T-helper 1 cell (primary cell): ENCODE data around the gene KDM4C.

ENCODE experiments used
- DNase-seq, 5 donors: peaks; one replicate each; pipeline ENCODE4 v3.0.0-alpha.2; 2012 to 2020

Gene KDM4C

DNA sequence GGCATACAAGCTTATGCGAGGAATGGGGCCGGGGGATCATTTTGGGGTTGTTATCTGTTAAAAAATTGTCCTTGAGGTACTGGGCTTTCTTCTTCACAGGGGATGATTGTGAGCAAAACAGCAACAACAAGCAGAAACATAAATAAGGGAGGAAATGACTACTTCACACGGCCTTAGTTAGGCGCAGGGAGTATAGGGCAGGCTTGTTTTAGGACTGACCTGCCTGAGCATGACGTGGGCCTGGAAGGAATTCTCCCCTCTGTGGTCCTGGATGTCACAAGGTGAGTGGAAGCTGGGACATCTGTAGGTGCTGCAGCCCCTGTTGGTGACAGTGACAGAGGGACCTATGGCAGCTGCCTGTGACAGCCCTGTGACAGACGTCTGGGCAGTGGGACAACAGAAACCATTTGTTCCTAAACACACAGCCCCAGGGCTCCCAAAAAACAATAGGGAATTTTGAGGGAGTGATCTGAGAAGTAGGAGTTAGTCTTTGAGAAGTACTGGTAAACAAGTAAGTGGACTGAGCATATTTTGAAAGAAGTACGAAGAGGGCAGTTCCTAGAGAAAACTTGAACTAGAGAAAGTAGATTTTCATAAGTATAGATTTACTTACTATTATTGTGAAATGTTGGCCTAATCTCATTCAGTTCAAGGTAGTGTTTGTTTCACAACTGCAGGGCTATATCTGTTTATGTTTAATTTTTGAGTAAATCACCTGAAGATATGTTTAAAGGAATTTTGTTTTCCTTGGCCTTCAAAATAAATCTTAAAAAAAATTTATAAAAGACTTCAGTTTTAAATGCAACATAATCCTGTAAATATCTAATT lies 113.1 kb downstream of the KDM4C start:
- no peak for DNase-seq

DNA sequence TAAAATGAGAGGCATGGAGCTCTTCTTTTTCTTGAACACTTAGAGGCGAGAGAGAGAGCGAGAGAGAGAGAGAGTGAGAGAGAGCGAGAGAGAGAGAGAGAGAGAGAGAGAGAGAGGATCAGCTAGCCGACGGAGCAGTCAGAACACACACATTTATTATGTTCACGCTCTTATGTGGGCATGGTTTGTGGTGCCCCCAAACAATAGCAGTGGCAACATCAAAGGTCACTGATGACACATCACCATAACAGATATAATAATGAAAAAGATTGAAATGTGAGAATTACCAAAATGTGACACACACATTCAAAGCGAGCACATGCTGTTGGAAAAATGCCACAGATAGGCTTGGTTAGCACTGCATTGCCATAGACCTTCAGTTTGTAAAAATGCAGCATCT lies 116.1 kb downstream of the KDM4C start:
- no peak for DNase-seq

DNA sequence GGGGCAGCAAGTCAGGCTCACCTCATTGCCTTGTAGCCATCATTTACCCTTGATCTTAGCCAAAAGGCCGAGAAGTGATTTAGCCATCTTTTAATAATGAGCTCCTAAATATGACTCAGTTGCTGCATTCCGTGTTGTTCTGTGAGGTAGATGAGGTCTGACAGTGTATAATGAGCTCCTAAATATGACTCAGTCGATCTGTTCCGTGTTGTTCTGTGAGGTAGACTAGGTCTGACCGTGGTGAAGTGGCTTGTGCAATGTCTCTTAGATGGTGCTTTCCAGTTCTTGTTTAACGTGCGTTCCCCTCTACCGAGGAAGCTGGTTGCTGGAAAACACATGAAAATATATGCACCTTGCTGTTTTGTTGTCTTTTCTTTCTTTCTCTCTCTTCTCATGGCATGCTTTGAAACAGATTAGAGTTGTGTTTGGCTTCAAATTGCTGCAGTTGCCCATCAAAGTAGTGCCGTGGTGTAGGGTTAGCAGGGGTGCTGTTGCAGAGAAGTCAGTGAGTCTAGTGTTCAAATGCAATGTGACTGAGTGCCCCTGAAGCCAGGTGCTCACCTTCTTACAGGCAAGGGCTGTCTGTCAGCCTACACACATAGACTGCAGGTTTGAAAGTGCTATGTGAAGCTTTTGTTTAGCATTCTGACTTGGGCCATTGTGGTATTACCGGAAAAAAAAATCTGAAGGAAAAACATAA lies 118.6 kb downstream of the KDM4C start:
- no peak for DNase-seq

DNA sequence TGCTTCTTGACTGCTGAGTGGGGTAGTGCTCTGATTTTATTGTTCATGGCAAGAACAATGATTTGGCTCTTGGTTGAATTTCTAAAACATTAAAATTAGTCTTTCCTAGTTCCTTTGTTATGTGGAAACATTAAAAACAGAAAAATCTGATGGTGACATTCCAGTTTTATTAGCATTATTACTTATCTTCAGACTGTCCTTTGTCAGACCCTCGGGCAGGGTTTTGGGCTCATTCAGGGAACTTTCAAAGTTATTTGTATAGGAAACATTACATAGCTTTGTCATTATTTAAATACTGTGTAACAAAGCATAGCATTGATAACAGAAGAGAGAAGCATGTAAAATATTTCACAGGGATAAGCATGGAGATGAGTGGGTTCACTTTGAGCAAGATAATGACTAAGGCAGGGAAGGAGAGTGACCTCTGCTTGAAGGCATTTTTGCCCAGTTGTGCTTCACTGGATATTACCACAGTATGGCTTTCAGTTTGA lies 119.9 kb downstream of the KDM4C start:
- DNase-seq: no peak

DNA sequence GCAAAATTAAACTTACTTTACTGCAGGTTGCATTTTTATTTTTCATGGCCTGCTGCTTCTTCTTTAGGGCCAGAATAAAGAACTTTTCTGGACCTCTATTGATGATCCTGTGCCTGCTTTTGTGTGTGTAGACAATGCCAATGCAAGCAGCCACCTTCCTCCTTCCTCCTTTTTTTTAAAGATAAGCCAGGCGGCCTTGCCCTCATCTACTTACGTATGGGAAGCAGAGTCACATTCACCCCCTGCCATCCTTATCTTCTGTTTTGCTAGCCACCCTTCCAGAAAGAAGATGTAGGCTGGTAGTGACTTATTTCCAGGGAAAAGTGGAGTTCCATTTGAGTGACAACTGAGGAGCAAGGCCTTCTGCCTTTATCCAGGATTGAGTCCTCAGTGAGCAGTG lies 122.9 kb downstream of the KDM4C start:
- no peak for DNase-seq

DNA sequence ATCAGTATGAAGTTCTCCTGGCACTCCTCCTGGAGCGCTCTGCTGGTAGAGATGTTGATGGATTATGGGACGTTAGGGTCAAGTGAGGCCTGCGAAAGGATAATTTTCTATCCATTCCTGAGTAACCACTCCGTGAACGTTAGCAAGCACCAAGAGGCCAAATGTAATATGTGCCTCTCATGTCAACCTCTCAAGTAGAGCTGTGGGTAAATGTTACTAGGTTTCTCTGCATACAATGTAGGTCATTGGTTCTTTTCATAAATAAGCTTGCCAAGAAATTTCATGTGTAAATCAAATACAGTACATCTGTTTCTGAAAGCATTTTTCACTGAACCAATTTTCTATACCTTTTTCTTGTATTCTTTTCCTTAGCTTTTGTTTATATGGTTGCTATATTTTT lies 126.3 kb downstream of the KDM4C start:
- DNase-seq: no peak

DNA sequence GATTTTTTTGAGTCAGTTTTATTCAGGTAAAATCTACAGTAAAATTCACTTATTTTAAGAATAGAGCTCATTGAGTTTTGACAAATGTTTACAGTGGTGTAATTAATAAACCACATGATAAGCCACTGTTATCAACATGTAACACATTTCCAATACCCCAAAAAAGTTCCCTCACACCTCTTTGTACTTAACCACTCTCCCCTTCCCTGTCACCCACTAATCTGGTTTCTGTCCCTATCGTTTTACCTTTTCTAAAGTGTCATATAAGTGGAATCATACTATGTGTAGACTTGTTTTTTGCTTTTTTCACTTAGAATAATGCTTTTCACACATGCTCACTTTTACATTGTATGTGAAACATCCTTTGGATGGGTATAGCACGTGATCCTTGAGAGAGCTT lies 127.2 kb downstream of the KDM4C start:
- no peak for DNase-seq

DNA sequence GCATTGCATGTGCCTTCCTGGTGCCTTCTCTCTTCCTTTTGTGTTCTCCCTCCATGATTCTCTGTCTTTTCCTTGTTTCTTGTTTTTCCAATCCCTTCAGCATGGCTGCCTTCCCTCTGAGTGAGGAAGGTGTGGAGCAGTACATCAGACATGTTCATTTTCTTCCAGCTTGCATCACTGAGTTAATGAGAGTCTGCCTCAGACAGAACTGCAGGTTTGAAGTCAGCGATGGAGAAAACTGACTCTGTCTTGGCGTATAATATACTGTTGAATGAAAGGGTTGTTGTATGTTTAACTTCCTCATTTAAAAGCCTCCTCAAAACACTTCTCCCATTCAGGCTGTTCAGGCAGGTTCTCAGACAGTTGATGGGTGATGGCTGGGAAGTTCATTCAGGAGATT lies 129.3 kb downstream of the KDM4C start:
- DNase-seq: no peak

DNA sequence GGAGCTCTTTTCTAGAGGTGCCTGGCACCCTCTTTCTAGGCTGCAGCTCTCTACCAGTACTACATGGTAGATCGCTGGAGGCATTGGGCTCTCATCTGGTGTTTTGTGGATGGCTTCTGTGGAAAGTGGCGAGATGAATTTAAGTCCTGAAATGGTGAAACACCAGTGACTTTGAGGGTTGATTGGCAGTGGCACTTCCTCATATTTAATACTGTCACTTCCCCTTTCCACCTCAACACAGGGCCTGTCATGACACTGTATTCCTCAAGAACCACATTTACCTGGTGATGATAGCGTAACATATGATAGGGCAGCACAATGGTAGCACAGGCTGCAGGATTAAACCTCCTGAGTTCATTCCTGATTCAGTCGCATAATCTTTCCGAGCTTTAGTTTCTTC lies 132.1 kb downstream of the KDM4C start:
- DNase-seq: no peak

DNA sequence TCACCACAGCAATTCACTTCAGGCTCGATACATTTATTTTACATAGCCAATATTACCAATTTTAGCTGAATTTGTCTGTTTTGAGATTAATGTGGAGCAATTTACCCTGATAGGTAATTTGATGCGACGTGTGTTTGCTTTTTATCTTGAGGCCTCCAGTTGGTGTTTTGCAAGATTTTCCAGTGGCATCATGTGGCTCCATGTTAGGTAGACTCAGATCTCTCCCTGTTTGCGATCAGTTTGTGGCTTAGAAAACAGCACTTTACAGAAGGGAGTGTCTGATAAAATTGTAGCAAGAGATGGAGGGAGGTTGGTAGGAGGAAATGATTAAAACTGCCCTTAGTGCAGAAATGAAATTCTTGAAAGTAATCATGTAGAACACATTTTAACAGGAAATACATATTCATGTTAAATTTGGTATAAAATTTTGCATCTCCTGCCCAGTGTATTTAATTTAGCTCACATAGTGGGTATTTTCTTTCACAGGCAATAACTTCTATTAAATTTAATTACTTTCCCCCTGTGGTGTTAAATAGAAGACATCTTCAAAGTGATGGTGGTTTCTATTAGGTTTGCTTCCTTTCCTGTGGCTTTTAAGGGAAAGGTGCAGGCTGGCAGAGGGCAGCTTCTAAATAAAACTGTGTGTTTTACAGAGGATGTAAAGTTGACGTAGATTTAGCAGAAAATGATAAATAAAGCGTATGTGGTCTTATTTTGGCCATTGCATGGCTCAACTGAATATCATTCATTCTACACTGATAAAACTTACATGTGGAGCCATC lies 135.8 kb downstream of the KDM4C start:
- peak in 1 of 5 donors; percentile 64 for DNase-seq

DNA sequence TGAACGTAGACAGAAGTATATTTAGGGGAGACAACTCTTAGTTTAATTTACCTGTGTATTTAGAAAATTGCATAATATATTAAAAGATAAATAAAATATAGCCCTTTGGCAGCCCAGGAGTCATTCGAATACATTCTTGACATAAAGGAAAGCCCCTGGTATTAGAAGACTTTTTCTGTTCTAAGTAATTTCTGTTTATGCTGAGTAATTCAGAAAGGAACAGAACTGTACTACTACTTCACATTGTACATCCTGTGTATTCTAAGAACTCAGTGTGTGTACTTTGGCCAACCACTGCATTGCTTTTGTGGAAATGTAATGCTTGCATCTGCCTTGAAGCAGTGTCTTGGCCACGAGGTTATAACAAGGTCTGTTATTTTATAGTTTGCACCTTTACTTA lies 136.4 kb downstream of the KDM4C start:
- peak in 1 of 5 donors; percentile 85 for DNase-seq

DNA sequence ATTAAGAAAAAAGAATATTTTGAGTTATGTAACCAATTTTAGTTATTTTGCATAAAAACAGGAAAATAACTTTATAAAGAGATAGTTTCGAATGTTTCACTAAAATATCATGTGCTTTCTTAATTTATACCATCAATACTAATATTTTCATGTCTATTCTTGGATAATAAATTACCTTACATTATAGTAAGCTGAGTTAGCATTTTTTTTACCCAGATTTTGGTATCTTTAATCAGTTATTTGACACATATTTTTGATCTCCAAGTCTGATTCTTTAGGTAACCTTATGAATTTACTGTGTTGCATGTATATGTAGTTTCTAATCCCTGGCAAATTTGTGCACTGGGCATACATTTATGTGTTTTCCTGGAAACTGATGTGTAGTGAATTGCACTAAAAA lies 138.0 kb downstream of the KDM4C start:
- DNase-seq: no peak

DNA sequence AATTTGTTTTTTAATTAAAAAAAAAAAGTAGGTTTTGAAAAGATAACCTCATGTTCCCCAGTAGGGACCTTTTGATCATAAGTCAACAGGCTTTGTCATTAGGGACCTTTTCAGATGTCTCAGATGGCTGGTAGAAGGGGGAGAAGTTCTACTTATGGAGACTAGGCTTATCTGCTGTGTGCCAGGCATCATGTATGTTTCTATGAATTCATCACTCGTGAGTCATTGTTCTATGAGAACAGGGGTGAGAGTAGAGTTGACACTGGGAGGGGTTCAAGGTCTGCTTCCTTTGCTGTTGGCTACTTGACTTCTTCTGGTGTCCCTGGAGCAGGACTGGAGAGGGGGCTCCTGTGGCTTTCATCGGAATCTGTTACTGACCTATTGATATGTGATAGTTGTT lies 138.8 kb downstream of the KDM4C start:
- peak in 1 of 5 donors; percentile 41 for DNase-seq

DNA sequence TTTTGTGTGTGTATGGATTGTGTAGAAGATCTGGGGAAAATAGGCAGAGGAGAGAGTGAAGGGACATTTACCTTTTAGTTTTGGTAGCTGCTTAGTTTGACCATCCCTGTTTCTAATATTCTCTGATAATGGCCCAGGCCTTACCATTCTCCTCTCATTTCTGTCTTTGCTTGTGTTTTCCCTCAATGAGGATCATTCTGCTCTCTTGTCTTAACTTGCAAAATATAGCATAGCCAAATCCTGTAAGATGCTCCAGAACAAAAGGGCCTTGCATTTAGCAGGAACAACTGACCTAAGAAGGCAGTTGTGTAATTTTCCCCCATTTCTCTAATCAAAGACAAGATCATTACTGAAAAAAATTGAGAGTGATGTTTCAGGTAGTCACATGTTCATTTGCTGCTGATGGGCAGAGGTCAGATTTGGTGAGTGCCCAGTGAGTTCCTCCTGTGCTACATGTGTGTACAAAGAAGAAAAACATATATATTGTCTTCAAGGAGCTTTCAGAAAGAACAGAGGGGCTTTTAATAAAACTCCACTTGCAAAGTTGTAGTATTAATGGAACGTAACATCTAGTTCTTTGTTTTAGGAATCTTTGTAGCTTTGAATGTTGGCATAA lies 139.5 kb downstream of the KDM4C start:
- no peak for DNase-seq

DNA sequence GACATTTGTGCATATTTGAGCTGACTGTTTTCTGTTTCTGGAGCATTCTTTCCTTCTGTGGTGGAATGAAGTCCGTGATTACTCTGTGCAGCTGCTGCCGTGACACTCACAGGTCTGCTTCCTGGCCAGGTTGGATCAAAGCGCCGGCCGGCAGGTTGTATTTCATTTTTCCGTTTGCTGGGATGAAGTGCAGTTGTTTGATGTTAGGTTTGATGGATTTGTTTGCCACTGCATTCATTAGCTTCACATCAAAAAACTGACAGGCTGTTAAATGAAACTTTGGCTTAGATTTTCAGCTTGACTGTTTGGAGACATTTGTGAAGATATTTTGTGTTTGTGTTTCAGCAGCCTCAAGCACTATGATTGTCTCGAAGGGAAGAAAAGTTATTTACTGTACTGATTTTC lies 140.1 kb downstream of the KDM4C start:
- DNase-seq: no peak

DNA sequence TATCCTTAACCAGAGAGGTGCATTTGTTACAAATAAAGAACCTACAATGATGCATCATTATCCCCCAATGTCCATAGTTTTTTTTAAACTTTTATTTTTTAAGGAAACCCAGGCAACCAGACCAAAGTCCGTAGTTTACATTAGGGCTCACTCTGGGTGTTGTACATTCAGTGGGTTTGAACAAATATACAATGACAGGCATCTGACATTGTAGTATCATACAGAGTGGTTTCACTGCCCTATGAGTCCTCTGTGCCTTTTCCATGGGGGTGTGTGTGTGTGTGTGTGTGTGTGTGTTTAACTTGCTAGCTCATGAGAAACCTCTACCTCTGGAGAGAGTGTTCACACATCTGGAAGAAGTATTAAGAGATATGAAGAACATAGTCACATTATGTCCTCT lies 141.5 kb downstream of the KDM4C start:
- no peak for DNase-seq

DNA sequence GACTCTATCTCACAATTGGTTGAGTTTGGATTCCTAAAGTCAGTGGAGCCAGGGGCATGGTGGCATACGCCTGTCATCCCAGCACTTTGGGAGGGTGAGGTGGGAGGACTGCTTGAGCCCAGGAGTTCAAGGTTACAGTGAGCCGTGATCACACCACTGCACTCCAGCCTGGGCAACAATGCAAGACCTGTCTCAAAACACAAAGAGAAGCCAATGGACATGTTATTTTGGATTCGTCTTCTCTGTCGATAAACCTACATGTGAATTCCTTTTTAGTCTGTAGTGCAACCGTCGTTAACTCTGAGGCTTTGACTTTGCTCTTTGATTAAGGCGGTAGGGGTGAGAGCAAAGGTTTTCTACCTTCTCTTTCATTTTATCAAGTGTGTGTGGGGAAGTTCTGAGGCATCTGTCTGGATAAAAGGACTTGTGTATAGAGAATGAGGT lies 142.7 kb downstream of the KDM4C start:
- DNase-seq: no peak

DNA sequence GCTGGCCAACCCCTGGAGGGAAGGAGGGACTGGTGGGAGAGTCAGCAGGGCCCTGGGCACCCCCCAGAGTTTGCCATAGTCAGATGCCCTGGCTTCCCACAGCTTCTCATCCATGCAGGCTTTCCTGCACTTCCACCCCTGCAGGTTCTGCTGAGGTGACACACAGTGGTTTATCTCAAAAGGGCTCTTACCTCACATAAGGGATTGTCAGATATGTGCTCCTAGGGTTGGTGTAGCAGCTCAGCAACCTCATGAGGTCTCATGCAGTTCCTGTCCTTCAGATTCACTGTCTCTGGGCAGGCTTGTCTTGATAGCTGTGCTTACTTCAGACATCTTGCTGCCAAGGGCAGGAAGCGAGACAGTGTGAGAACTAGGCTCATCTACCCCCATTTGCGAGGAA lies 143.4 kb downstream of the KDM4C start:
- DNase-seq: peak in 1 of 5 donors; percentile 20

DNA sequence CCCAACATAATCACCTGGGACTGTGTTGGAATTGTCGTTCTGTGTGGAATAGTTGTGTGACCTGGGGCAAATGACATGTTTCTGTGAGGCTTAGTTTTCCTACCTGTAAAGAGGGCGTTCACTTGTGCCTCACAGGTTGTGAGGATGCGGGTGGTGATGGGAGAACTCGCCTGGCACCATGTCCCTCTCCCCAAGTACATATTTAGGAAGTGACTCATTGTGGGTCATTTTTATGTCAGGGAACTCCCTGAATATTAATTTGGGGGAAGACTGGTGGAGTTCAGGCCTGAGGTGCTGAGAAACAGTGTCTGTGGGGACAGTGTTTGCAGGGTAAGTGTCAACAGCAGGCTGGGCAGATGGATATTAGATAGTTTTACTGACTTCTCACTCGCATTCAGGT lies 144.7 kb downstream of the KDM4C start:
- DNase-seq: no peak

DNA sequence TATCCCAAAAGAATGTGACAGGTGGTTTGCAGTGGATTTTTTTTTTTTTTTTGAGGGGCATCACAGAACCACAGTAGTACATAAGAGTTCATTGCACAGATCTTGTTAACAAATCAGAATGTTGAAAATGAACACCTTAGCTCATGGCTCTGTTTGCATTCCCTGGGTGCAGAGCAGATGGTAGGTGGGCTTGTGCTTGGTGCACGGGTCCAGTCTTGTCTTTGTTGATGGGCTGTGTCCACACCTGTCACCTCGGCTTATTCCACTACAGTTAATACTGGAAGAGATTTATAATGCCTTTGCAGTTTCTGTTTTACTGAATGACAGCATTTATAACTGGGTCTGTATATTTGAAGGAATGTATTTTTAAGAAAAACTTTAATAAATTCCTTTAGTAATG lies 146.6 kb downstream of the KDM4C start:
- no peak for DNase-seq

DNA sequence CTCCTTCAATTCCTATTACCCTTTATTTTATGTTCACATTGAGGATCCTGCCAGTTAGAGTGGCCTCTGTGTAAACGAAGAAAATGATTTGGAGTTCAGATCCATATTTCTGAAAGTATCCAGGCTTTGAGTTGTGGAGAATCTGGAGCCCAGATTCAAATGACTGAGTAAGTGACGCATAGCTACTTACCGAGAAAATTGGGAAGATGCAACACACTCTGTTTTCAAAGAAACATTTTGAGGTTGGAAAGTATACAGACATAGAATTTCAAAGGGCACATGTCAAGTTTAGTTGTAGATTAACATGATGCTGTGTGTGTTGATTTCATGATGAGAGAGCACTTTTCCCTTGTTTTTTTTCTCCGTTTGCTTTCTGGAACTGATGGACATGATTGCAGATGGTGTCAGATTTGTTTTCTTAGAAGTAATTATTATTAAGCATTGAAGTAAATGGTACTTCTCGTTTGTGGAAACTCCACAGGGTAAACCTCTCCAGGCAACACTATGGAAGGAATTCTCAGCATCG lies 148.1 kb downstream of the KDM4C start:
- no peak for DNase-seq

DNA sequence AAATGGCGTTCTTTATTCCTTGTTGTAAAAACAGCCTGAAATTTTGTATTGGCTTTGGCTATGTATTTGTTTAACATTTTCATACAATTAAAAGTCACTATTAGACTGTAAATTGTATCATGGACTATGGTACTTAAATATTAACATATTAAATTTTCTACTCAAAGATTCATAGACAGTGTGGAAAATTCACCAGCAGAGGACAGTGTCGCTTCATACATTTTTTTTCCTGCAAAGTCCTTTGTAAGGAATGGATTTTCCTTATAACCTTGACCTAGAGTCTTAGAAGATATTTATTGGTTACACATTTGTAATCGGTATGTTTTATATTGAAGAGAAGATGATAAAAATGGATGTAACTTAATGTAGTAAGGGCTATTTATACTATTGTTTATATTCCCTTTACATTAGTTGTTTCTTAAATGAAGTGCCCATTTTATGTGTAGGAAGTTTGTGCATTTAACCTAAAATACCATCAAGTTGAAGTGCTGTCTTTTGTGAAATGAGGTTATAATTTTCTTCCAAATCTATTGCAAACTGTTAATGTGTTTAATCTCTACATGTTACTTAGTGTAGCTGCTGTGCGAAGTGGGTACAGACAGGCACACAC lies 150.1 kb downstream of the KDM4C start:
- DNase-seq: no peak
